PFSK-1 (cell line): Measurements from ENCODE around the gene FER.

Experiments
- FOXP2 ChIP-seq: optimal IDR thresholded peaks from 2 replicates; pipeline ENCODE3; 2011; ENCODE audit warnings: borderline replicate concordance, control low read depth, inconsistent platforms; ENCODE audit not compliant: insufficient read depth; ENCODE audit errors: extremely low read length, extremely low read depth
- POLR2AphosphoS5 ChIP-seq: IDR thresholded peaks from 2 replicates; pipeline ENCODE4 v1.6.1; 2012; ENCODE audit warnings: low read depth, mild to moderate bottlenecking, control low read depth, low read length, moderate library complexity
- REST ChIP-seq, 2 experiments: IDR thresholded peaks; 2 replicates each; pipeline versions ENCODE4 v1.6.1 to v1.8.0; 2011 to 2012; ENCODE audit warnings: low read depth in 2 of 2, low read length in 2 of 2, control low read depth in 1 of 2, inconsistent platforms in 1 of 2, mild to moderate bottlenecking in 1 of 2, moderate library complexity in 1 of 2; ENCODE audit not compliant: insufficient read depth in 1 of 2
- SIN3A ChIP-seq: IDR thresholded peaks from 2 replicates; pipeline ENCODE4 v1.6.1; 2012; ENCODE audit warnings: mild to moderate bottlenecking, low read length, moderate library complexity, borderline replicate concordance; ENCODE audit not compliant: insufficient read depth
- TAF1 ChIP-seq: IDR thresholded peaks from 2 replicates; pipeline ENCODE4 v1.6.1; 2012; ENCODE audit warnings: low read length, control low read depth, borderline replicate concordance; ENCODE audit not compliant: insufficient read depth

GRCh38 chr5:109199799-109200620 is 452.3 kb downstream of the FER start:
- TF ChIP-seq REST (IDR thresholded peaks at IDR 0.05; ENCODE audit: insufficient read depth in 1 of 2, low read depth in 2 of 2, low read length in 2 of 2) (no peak), TAF1 (no peak), POLR2AphosphoS5 (no peak), SIN3A (no peak), FOXP2 (no peak)
